GM12875 (cell line): ENCODE measurements around the gene MAML2.

Experiments
- H3K4me3 ChIP-seq: one replicate; pipeline ENCODE4 v1.5.1; 2011; ENCODE audit warnings: low read depth, low read length, control low read depth
- TF ChIP-seq, protein P1 (sequence below): IDR thresholded peaks from 2 replicates; pipeline ENCODE4 v1.5.1; 2011; ENCODE audit warnings: low read depth, mild to moderate bottlenecking, control low read depth, inconsistent platforms, low read length, moderate library complexity, borderline replicate concordance; ENCODE audit not compliant: insufficient read depth

Gene MAML2

DNA sequence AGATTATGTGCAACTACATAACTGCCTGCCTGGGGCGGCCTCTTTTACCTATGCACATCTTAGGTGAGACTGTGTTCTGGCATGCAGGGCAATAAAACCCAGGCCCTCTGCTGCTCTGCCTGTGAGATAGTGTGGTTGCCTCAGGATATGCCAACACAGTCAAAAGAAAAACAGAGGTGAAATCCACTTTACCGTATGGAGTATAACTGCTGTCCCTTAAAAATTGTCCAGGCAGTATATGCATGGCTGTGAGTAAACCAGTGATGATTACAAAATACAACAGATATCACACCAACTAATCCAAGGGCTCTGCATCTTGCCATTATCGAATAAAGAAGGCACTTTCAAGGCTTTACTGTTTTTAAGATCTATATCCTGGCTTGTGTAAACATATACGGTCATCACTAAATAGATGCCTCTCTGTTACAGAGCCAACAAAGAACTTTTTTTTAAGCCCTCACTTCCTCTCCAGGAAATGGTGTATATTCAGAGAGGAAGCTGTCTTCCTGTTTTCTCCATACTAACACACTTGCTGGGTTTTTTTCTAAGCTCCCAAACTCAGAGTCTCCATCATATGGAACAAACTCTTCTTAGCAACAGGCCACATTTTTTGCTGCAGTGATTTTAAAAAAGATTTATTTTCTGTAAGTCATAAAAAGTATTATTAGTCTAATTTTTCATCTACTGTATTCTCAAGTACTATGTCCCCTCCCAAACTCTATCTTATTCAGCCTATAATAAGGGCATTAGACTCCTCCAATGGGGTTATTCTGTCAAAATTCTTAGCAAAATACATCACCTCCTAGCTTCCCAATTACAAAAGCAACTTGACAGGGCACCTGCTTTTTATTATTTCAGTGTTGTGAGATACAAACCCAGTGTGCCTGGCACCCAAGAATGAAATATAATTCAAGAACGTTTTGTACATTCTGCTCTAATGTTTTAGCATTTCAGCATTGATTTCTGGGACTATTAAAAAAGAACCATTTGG lies 135.2 kb downstream of the MAML2 start:
- TF ChIP-seq, protein P1, sequence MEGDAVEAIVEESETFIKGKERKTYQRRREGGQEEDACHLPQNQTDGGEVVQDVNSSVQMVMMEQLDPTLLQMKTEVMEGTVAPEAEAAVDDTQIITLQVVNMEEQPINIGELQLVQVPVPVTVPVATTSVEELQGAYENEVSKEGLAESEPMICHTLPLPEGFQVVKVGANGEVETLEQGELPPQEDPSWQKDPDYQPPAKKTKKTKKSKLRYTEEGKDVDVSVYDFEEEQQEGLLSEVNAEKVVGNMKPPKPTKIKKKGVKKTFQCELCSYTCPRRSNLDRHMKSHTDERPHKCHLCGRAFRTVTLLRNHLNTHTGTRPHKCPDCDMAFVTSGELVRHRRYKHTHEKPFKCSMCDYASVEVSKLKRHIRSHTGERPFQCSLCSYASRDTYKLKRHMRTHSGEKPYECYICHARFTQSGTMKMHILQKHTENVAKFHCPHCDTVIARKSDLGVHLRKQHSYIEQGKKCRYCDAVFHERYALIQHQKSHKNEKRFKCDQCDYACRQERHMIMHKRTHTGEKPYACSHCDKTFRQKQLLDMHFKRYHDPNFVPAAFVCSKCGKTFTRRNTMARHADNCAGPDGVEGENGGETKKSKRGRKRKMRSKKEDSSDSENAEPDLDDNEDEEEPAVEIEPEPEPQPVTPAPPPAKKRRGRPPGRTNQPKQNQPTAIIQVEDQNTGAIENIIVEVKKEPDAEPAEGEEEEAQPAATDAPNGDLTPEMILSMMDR = no peak
- no peak overlapping the region for H3K4me3 ChIP-seq

DNA sequence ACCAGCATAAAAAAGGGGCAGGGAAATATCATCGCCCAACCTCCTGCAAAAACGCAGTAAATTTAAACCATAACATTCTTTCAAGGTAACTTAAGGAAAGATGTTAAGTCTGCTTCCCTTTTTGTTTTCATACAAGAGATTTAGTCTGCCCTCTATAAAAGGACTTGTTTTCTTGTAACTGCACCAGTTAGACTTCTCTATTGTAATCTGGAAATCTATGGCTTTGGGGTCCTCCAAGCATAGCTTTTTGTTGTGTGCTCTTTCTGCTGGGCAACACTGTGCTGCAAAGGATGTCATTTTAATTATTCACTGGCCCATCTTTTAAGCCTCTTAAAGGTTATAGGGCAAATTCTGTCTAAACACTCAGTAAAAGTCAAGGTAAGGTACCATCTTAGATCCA lies 136.0 kb downstream of the MAML2 start:
- TF ChIP-seq, protein P1 = no peak
- no peak overlapping the region for H3K4me3 ChIP-seq

DNA sequence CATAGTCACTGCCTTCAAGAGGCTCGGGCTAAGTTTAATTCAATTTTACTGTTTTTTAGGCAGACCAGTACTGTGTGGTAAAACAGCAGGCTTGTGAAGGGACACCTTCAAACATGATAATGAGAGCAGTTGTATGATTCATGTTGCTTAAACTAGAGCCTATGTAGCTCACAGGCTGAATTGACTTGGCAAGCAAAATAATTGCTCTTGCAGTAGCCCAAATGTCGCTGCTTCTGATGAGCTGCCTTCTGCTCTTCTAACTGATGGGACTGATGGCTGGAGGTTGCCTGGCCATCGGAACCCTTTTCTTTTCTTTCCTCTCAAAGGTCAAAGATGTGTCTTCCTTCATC lies 137.6 kb downstream of the MAML2 start:
- no peak overlapping the region for H3K4me3 ChIP-seq
- TF ChIP-seq, protein P1 = no peak

DNA sequence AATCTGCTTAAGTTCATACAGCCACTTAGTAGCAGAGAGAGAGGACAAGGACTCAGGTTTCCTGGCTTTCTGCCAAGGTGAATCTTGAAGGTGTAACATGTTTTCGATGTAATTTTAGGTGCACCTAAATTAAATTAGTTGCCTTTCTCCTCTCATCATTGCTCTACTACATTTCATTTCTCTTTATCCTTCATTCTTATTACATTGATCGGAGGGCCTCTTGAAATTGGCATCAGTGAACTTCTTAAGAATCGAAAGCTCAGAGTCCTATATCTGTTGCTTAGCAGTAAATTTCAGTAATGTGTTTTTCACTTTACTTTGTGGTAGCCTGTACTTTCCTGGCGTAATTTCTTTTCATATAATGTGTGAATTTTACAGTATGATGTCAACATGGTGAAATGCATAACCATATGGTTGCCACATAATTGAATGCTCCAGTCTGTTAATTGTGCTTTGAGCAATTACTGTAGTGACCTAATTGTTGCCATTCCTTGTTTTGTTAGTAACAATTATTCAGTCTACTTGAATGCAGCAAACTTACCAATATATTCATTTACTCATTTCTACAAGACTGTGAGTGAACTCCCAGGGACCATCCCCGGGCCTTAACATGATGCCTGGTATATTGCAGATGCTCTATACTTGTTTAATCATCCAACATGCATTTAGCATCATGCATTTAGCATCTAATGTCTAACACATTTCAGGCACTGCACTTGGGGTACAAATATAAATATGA lies 138.1 kb downstream of the MAML2 start:
- H3K4me3 ChIP-seq = no peak overlapping the region
- TF ChIP-seq, protein P1 = no peak

DNA sequence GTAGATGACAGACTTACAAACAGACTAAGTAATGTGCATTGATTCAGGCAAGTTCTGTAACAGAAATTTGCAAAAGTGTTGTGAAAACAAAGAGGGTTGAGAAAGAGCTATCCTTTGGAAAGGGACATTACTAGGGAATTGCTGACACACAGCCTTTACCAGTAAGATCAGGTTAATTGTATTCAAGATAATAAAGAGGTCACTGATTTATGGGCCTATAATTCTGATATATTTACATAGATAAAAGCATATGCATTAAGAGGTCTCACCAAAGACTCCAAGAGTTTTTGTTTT lies 138.7 kb downstream of the MAML2 start:
- TF ChIP-seq, protein P1 = no peak
- H3K4me3 ChIP-seq = no peak overlapping the region

DNA sequence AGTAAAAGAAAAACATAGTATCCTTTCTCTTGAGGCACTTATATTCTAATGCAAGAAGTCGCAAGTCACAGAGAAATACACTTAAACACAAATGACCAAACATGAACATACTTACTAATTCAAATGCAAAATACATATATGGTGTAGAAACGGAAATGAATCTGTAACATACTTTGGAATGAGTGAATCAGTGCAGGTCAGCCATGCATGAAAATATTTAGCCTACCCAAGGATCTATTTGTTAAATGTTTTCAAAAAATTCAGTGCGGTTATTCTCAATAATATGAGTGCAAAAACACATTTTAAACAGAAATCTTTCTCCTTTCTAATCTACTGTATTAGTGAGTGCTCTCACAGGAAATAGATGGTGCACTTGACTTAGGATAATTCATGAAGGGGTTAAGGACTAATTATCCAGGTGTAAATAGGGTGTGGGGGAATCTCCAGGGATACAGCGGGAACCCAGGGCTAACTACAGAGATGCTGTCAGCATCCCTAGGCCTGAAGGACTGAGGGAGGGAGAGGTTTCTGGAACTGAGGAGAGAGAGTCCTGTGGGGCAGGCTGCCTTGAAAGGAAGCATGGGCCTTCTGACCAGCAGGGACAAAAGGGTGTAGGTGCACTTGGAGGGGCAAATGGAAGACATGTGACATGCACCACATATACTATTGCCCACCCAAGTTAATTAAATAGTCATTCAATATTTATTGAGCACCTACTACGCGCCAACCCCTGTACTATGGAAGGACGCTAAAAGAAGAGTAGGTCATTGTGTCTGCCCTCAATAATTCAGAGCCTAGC lies 139.2 kb downstream of the MAML2 start:
- TF ChIP-seq, protein P1 = no peak

DNA sequence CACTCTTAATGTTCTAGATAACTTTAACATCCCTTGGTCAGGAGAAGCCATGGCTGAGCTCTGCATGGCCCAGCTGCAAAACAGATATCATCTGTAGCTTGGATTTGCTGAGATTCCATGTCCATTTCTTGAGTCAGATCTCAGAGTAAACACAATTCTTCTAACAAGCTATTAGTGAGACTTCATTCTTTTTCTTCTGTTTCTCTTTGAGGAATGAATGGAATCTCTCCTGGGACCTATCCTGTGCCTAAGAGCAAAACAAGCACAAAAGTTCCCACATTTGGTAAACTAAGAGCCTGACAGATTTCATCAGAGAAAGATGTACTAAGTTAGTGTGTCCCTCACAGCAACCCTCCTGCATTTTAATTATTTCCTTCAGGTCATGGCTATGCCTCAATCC lies 142.8 kb downstream of the MAML2 start:
- no peak overlapping the region for H3K4me3 ChIP-seq
- TF ChIP-seq, protein P1 = no peak

More for the DNA sequence above, 139.2 kb downstream of the MAML2 start:
- no peak overlapping the region for H3K4me3 ChIP-seq
